GM12872 (cell line): ENCODE data around the gene RUNX1.

ENCODE experiments used
- TF ChIP-seq, protein P1 (sequence below): IDR thresholded peaks from 3 replicates; pipeline ENCODE4 v1.5.1; 2011; ENCODE audit warnings: low read depth, mild to moderate bottlenecking, low read length, moderate library complexity; ENCODE audit not compliant: insufficient read depth

Gene RUNX1

DNA sequence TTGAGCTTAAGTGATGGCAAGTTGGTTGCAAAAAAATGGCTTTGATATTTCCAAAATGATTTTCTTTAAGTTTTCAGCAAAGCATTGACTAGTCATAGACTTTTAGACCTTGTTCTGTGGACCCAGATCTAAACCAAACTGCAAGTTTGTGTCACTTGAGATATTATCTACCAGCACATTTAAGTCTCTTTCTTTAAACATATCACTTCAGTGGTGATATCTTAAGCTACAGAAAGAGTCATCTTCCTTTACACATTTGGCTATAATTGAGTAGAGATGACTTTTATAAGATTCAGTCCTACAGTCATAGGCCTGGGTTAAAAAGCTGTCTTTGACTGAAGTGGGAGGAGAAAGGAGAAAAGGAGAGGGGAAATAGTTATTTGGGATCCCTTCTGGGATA lies 95.2 kb downstream of the RUNX1 start:
- TF ChIP-seq, protein P1, sequence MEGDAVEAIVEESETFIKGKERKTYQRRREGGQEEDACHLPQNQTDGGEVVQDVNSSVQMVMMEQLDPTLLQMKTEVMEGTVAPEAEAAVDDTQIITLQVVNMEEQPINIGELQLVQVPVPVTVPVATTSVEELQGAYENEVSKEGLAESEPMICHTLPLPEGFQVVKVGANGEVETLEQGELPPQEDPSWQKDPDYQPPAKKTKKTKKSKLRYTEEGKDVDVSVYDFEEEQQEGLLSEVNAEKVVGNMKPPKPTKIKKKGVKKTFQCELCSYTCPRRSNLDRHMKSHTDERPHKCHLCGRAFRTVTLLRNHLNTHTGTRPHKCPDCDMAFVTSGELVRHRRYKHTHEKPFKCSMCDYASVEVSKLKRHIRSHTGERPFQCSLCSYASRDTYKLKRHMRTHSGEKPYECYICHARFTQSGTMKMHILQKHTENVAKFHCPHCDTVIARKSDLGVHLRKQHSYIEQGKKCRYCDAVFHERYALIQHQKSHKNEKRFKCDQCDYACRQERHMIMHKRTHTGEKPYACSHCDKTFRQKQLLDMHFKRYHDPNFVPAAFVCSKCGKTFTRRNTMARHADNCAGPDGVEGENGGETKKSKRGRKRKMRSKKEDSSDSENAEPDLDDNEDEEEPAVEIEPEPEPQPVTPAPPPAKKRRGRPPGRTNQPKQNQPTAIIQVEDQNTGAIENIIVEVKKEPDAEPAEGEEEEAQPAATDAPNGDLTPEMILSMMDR, result no peak

DNA sequence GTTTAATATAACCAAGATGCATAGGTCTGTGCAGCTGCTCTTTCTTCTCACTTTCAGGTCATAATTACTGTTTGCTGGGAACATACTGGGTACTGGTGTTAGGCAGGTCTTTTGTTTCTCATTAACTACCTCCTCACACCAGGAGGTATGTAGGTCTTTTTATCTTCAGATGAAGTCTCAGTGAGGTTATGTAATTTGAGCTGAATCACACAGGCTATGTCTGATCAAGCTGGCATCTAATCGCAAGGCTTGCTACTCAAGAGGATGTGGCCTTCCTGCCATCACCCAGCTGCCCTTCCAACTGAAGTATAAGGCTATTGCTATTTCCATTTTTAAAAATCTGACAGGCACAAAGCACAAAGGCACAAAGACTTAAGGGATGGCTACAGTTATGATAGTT lies 96.4 kb downstream of the RUNX1 start:
- TF ChIP-seq, protein P1, result no peak

DNA sequence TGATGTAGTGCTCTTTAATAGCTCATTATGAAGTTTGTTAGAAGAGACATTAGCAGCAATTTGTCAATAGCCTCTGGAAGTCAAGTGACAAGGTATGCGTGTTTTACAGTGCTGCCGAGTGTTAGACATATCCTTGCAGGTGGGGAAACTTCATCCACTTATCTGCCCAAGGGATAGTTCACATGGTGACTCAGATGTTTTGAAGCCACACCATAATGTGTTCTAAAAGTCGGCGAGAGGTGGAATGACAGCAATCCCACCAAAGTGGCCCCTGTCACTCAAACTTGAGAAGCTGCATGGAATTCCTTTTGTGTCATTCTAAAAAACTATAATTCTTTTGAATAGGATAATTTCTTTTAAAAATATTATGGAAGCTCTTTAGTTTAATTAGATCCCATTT lies 98.1 kb downstream of the RUNX1 start:
- TF ChIP-seq, protein P1, result no peak

DNA sequence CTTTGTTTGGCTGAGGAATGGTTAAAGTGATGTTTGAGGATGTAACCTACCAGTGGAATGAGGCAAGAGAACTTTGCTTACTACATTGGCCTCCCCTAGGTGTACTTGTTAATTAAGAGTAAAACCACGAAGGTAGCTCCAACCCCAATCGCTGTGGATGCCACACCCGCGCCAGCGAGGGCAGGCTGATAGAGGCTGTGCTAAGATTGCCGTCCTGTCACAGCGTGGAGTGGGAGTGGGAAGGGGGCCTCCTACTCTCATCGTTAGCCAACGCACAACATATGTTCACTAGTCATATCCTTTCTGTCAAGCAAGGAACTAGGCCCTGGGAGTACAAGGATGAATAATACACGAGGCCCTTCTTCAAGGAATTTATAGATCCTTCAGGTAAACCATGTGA lies 99.6 kb downstream of the RUNX1 start:
- TF ChIP-seq, protein P1, result no peak

DNA sequence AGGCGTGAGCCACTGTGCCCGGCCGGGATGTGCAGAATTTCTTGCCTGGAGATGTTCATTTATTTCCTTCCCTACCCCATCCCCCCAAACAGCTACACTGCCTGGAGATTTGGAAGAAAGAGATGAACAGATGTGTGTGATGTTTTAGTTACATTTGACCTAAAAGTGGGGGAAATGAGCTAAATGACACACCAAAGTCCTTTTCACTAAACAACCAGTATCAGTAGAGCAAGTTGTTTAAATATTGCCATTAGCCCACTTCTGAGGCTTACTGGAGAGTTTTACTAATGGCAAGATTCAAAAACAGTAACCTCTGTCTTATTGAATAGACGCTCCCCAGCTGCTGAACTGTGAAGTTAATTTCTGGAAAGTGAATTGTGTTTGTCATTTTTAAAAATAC lies 100.1 kb downstream of the RUNX1 start:
- TF ChIP-seq, protein P1, result no peak

DNA sequence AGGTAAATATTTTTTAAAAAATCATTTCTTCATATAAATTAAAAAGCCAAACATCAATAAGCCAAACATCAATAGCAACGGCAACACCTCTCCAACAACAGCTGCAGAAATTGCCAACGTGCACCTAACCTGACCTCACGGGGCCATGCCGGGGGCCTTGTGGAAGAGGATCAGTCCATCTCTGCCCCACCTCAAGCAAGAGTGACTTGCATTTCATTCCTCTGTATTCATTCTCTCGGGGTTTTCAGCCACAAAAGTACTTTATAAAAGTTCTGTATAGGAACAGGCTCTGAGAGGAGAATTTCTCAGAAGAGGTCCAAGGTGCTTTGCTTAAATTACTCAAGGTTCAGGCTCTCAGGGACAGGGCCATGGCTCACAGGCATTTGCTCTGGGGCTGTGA lies 100.9 kb downstream of the RUNX1 start:
- TF ChIP-seq, protein P1, result no peak

DNA sequence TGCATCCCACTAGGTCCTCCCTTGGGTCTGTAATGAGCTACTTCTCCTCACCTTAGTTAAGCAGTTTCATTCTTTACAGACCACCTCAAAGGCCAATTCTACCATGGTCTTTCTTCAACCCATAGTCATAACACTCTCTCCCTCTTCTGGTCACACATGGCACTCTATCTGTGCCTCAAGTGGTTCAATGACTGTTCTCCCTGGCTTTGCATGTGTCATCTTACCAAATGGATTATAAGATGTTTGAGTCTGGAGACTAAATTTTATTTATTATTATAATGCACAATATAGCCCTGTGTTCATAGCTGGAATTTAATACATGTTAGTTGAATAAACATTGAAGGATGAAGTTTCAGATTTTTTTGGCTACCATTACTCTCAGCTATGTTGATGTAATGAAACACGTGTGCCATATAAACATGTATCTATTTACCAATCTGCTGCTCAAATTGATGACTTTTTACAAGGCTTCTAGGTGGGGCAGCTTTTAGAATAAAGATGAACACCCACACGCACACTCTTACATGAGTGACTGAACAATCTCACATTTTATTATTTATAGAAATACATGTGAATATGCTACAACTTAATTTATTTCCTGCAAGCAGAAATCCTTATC lies 102.1 kb downstream of the RUNX1 start:
- TF ChIP-seq, protein P1, result no peak
